BLaER1 (cell line): Measurements from ENCODE around the gene ACSF3.
A peak's percentile ranks its signal among the peaks of the same experiment; 100 is the strongest.
"Not testable (repeated sequence)": the region's sequence is repeated elsewhere in the genome, so short reads cannot be mapped to it uniquely, and the experiment has no call there.

Experiments
- H3K27ac ChIP-seq: shearing (Covaris generic); formaldehyde crosslinking; 2 replicates; pipeline ENCODE4 v1.8.1; 2022
- H3K27me3 ChIP-seq: shearing (Covaris generic); formaldehyde crosslinking; 2 replicates; pipeline ENCODE4 v1.8.1; 2022
- H3K36me3 ChIP-seq: shearing (Covaris generic); formaldehyde crosslinking; 2 replicates; pipeline ENCODE4 v1.8.1; 2022
- H3K4me1 ChIP-seq: shearing (Covaris generic); formaldehyde crosslinking; 2 replicates; pipeline ENCODE4 v1.8.1; 2022
- H3K4me2 ChIP-seq: shearing (Covaris generic); formaldehyde crosslinking; 2 replicates; pipeline ENCODE4 v1.8.1; 2022
- H3K4me3 ChIP-seq: shearing (Covaris generic); formaldehyde crosslinking; 2 replicates; pipeline ENCODE4 v1.8.1; 2022
- H3K9ac ChIP-seq: shearing (Covaris generic); formaldehyde crosslinking; 2 replicates; pipeline ENCODE4 v1.8.1; 2022
- H3K9me3 ChIP-seq: shearing (Covaris generic); formaldehyde crosslinking; 2 replicates; pipeline ENCODE4 v1.8.1; 2022
- H4K20me1 ChIP-seq: shearing (Covaris generic); formaldehyde crosslinking; 2 replicates; pipeline ENCODE4 v1.8.1; 2022
- Cebpa-rat ChIP-seq: shearing (Covaris generic); IDR thresholded peaks from 2 replicates; pipeline ENCODE4 v1.8.1; 2022

The ACSF3 gene

GRCh38 chr16:89062389-89063345 is 31.0 kb upstream of the ACSF3 start:
- TF ChIP-seq Cebpa-rat, result no peak
- H3K9me3 ChIP-seq, result no peaks in the 10 kb centered on the region
- H3K27ac ChIP-seq, result no peak overlapping the region
- no peak overlapping the region for H3K4me2 ChIP-seq
- no peaks in the 10 kb centered on the region for H3K36me3 ChIP-seq
- no peak overlapping the region for H3K4me3 ChIP-seq
- no peaks in the 10 kb centered on the region for H4K20me1 ChIP-seq
- peaks cover 62% of the 10 kb centered on the region for H3K4me1 ChIP-seq
- no peaks in the 10 kb centered on the region; the same call in 1 of the 2 replicates for H3K27me3 ChIP-seq
- H3K9ac ChIP-seq, result no peak overlapping the region

- Histone ChIP-seq H3K4me2 (no peak overlapping the region), H3K27ac (no peak overlapping the region), H3K9ac (no peak overlapping the region), H3K36me3 (no peaks in the 10 kb centered on the region), H4K20me1 (no peaks in the 10 kb centered on the region), H3K27me3 (no peaks in the 10 kb centered on the region; the same call in 1 of the 2 replicates), H3K4me1 (peaks cover 65% of the 10 kb centered on the region), H3K9me3 (no peaks in the 10 kb centered on the region), H3K4me3 (no peak overlapping the region)
- no peak for TF ChIP-seq Cebpa-rat
These were observed 29.8 kb upstream of the ACSF3 start for GRCh38 chr16:89063768-89064320.

- H3K27ac ChIP-seq, result peak overlapping the region; percentile 53; the same call in 1 of the 2 replicates
- H3K27me3 ChIP-seq, result no peaks in the 10 kb centered on the region; the same call in 1 of the 2 replicates
- no peaks in the 10 kb centered on the region for H4K20me1 ChIP-seq
- peak overlapping the region; percentile 42 for H3K4me2 ChIP-seq
- H3K36me3 ChIP-seq, result no peaks in the 10 kb centered on the region
- no peaks in the 10 kb centered on the region for H3K9me3 ChIP-seq
- H3K9ac ChIP-seq, result no peak overlapping the region
- H3K4me3 ChIP-seq, result no peak overlapping the region
- TF ChIP-seq Cebpa-rat, result no peak
- H3K4me1 ChIP-seq, result peaks cover 68% of the 10 kb centered on the region
These were observed 28.8 kb upstream of the ACSF3 start for GRCh38 chr16:89064606-89065457.

- no peak for TF ChIP-seq Cebpa-rat
- no peak overlapping the region for H3K9ac ChIP-seq
These were observed 28.2 kb upstream of the ACSF3 start for GRCh38 chr16:89065458-89065822.

GRCh38 chr16:89066721-89067120 is 26.9 kb upstream of the ACSF3 start:
- H3K4me1 ChIP-seq, result peaks cover 63% of the 10 kb centered on the region
- H3K27me3 ChIP-seq, result no peaks in the 10 kb centered on the region; the same call in 1 of the 2 replicates
- no peaks in the 10 kb centered on the region for H3K9me3 ChIP-seq
- peak overlapping the region; percentile 93 for H3K4me2 ChIP-seq
- no peaks in the 10 kb centered on the region for H3K36me3 ChIP-seq
- H3K9ac ChIP-seq, result no peak overlapping the region
- no peak overlapping the region for H3K4me3 ChIP-seq
- H3K27ac ChIP-seq, result no peak overlapping the region
- TF ChIP-seq Cebpa-rat, result no peak
- no peaks in the 10 kb centered on the region for H4K20me1 ChIP-seq

More at GRCh38 chr16:89065458-89065822, 28.2 kb upstream of the ACSF3 start:
- Histone ChIP-seq H3K9me3 (no peaks in the 10 kb centered on the region), H3K27ac (0 out of 2 replicates have a peak overlapping the region, but pooled peaks have one; percentile 53), H3K4me2 (peak overlapping the region; percentile 42), H3K4me3 (no peak overlapping the region), H3K36me3 (no peaks in the 10 kb centered on the region), H4K20me1 (no peaks in the 10 kb centered on the region), H3K27me3 (no peaks in the 10 kb centered on the region; the same call in 1 of the 2 replicates), H3K4me1 (peaks cover 68% of the 10 kb centered on the region)

GRCh38 chr16:89067677-89068443 is 25.8 kb upstream of the ACSF3 start:
- TF ChIP-seq Cebpa-rat, result no peak
- Histone ChIP-seq H3K27me3 (no peaks in the 10 kb centered on the region; the same call in 1 of the 2 replicates), H3K4me2 (peak overlapping the region; percentile 93), H4K20me1 (no peaks in the 10 kb centered on the region), H3K9ac (no peak overlapping the region), H3K9me3 (no peaks in the 10 kb centered on the region), H3K27ac (no peak overlapping the region; the same call in 1 of the 2 replicates), H3K36me3 (no peaks in the 10 kb centered on the region), H3K4me1 (peaks cover 57% of the 10 kb centered on the region), H3K4me3 (peak overlapping the region; percentile 14; the same call in 1 of the 2 replicates)

- H3K9ac ChIP-seq, H4K20me1 ChIP-seq, H3K27ac ChIP-seq, H3K9me3 ChIP-seq, H3K36me3 ChIP-seq, H3K4me3 ChIP-seq, H3K27me3 ChIP-seq: not testable (repeated sequence)
- Histone ChIP-seq H3K4me1 (peaks cover 51% of the 10 kb centered on the region), H3K4me2 (peak overlapping the region; percentile 93)
These were observed 24.6 kb upstream of the ACSF3 start for GRCh38 chr16:89068814-89069616.

GRCh38 chr16:89069920-89070319 is 23.7 kb upstream of the ACSF3 start:
- Histone ChIP-seq H3K9me3 (peaks cover 16% of the 10 kb centered on the region), H3K27me3 (no peaks in the 10 kb centered on the region; the same call in 1 of the 2 replicates), H3K4me2 (no peak overlapping the region), H3K9ac (no peak overlapping the region), H3K4me1 (peaks cover 42% of the 10 kb centered on the region), H3K36me3 (no peaks in the 10 kb centered on the region), H3K4me3 (no peak overlapping the region), H4K20me1 (no peaks in the 10 kb centered on the region), H3K27ac (no peak overlapping the region)
- TF ChIP-seq Cebpa-rat, result no peak
